Activated T-helper 2 cell treated with anti-CD3 and anti-CD28 coated beads, Interferon-gamma antibody, Interleukin-2, Interleukin-4, amounts not matched to agents 10 μg/mL and 5 μg/mL and 100 μg/mL, durations not matched to agents 14 hours and 24 hours and 36 hours (primary cell): ENCODE results near the gene TLE3. TPM values are rescaled to one million over a fixed set of nuclear protein-coding genes. Genes with fewer than 3 reads are reported as not detected.
"Not testable (repeated sequence)": the region's sequence is repeated elsewhere in the genome, so short reads cannot be mapped to it uniquely, and the experiment has no call there.

ENCODE experiments used
- DNase-seq: peaks from one replicate; pipeline ENCODE4 v3.0.0; 2021; ENCODE audit warnings: low spot score
- H3K27ac Mint-ChIP-seq: one replicate; pipeline ENCODE4 v1.8.0; 2021; ENCODE audit warnings: mixed read lengths
- H3K27me3 Mint-ChIP-seq: one replicate; pipeline ENCODE4 v1.8.0; 2021; ENCODE audit warnings: low read depth, mixed read lengths
- H3K36me3 Mint-ChIP-seq: one replicate; pipeline ENCODE4 v1.8.0; 2021; ENCODE audit warnings: low read depth, mixed read lengths
- H3K4me1 Mint-ChIP-seq: one replicate; pipeline ENCODE4 v1.8.0; 2021; ENCODE audit warnings: low read depth, mixed read lengths
- H3K4me3 Mint-ChIP-seq: one replicate; pipeline ENCODE4 v1.8.0; 2021; ENCODE audit warnings: low read depth, mild to moderate bottlenecking, moderate library complexity, mixed read lengths
- H3K9me3 Mint-ChIP-seq: one replicate; pipeline ENCODE4 v1.8.0; 2021; ENCODE audit warnings: mixed read lengths
- intact Hi-C: fragments of 100-400 bp; cut with micrococcal nuclease; formaldehyde crosslinking; loops from one replicate; pipeline ENCODE4 v1.15.1; 2023
- total RNA-seq: library from RNA; stranded (reverse); gene quantifications from 2 replicates; pipeline ENCODE4 v1.2.3, GENCODE V29; 2022

The TLE3 gene
- total RNA-seq, 1 donor from 2014 or later = 102 TPM

- H3K9me3 Mint-ChIP-seq, intact Hi-C loops, DNase-seq, H3K36me3 Mint-ChIP-seq, H3K4me3 Mint-ChIP-seq, H3K27ac Mint-ChIP-seq: not testable (repeated sequence)
- H3K27me3 Mint-ChIP-seq = peaks cover 41% of the 10 kb centered on the region
- peaks cover 23% of the 10 kb centered on the region for H3K4me1 Mint-ChIP-seq
These were observed 39.3 kb upstream of the TLE3 start for GRCh38 chr15:70137021-70137420.

GRCh38 chr15:70133781-70134421, 36.2 kb upstream of the TLE3 start:
- Mint-ChIP-seq H3K4me3 (no peak overlapping the region), H3K27ac (no peak overlapping the region), H3K36me3 (no peaks in the 10 kb centered on the region), H3K27me3 (peaks cover 26% of the 10 kb centered on the region), H3K9me3 (no peaks in the 10 kb centered on the region), H3K4me1 (no peaks in the 10 kb centered on the region)
- intact Hi-C loops = no loop called here
- DNase-seq = no peak

- no peaks in the 10 kb centered on the region for H3K36me3 Mint-ChIP-seq
These were observed 35.6 kb upstream of the TLE3 start for GRCh38 chr15:70133296-70133695.

GRCh38 chr15:70132571-70132970, 34.9 kb upstream of the TLE3 start:
- Mint-ChIP-seq H3K4me1 (no peaks in the 10 kb centered on the region), H3K9me3 (no peaks in the 10 kb centered on the region), H3K27me3 (peaks cover 25% of the 10 kb centered on the region), H3K27ac (no peak overlapping the region), H3K36me3 (no peaks in the 10 kb centered on the region), H3K4me3 (no peak overlapping the region)
- intact Hi-C loops = no loop called here
- DNase-seq = no peak

More at GRCh38 chr15:70133296-70133695, 35.6 kb upstream of the TLE3 start:
- Mint-ChIP-seq H3K4me1 (no peaks in the 10 kb centered on the region), H3K27ac (no peak overlapping the region), H3K9me3 (no peaks in the 10 kb centered on the region), H3K4me3 (no peak overlapping the region), H3K27me3 (peaks cover 24% of the 10 kb centered on the region)
- no peak for DNase-seq
- intact Hi-C loops = no loop called here

- no peaks in the 10 kb centered on the region for H3K36me3 Mint-ChIP-seq
- intact Hi-C loops = no loop called here
These were observed 34.4 kb upstream of the TLE3 start for GRCh38 chr15:70132139-70132538.

GRCh38 chr15:70128414-70129140, 30.9 kb upstream of the TLE3 start:
- no peaks in the 10 kb centered on the region for H3K9me3 Mint-ChIP-seq
- no peaks in the 10 kb centered on the region for H3K4me1 Mint-ChIP-seq
- H3K27me3 Mint-ChIP-seq = peaks cover 23% of the 10 kb centered on the region
- no peak overlapping the region for H3K27ac Mint-ChIP-seq
- intact Hi-C loops = no loop called here
- DNase-seq = no peak
- no peaks in the 10 kb centered on the region for H3K36me3 Mint-ChIP-seq
- H3K4me3 Mint-ChIP-seq = no peak overlapping the region

More at GRCh38 chr15:70132139-70132538, 34.4 kb upstream of the TLE3 start:
- DNase-seq = no peak
- no peak overlapping the region for H3K27ac Mint-ChIP-seq
- no peaks in the 10 kb centered on the region for H3K4me1 Mint-ChIP-seq
- H3K4me3 Mint-ChIP-seq = no peak overlapping the region
- no peaks in the 10 kb centered on the region for H3K9me3 Mint-ChIP-seq
- peaks cover 27% of the 10 kb centered on the region for H3K27me3 Mint-ChIP-seq

GRCh38 chr15:70127770-70128413, 30.2 kb upstream of the TLE3 start:
- intact Hi-C loops = no loop called here
- no peaks in the 10 kb centered on the region for H3K9me3 Mint-ChIP-seq
- peaks cover 26% of the 10 kb centered on the region for H3K27me3 Mint-ChIP-seq
- H3K4me3 Mint-ChIP-seq = no peak overlapping the region
- H3K27ac Mint-ChIP-seq = no peak overlapping the region
- no peak for DNase-seq
- H3K36me3 Mint-ChIP-seq = no peaks in the 10 kb centered on the region
- no peaks in the 10 kb centered on the region for H3K4me1 Mint-ChIP-seq

- no peak for DNase-seq
- Mint-ChIP-seq H3K27me3 (peaks cover 26% of the 10 kb centered on the region), H3K9me3 (no peaks in the 10 kb centered on the region), H3K4me1 (no peaks in the 10 kb centered on the region), H3K4me3 (no peak overlapping the region), H3K36me3 (no peaks in the 10 kb centered on the region), H3K27ac (no peak overlapping the region)
- intact Hi-C loops = no loop called here
These were observed 29.6 kb upstream of the TLE3 start for GRCh38 chr15:70127288-70127746.

- H3K27ac Mint-ChIP-seq = no peak overlapping the region
- no peaks in the 10 kb centered on the region for H3K4me1 Mint-ChIP-seq
- intact Hi-C loops = no loop called here
- peaks cover 29% of the 10 kb centered on the region for H3K27me3 Mint-ChIP-seq
- no peaks in the 10 kb centered on the region for H3K9me3 Mint-ChIP-seq
- DNase-seq = no peak
- H3K4me3 Mint-ChIP-seq = no peak overlapping the region
- H3K36me3 Mint-ChIP-seq = no peaks in the 10 kb centered on the region
These were observed 28.6 kb upstream of the TLE3 start for GRCh38 chr15:70126362-70126761.

GRCh38 chr15:70125605-70126004, 27.9 kb upstream of the TLE3 start:
- Mint-ChIP-seq H3K4me1 (no peaks in the 10 kb centered on the region), H3K36me3 (no peaks in the 10 kb centered on the region), H3K27ac (no peak overlapping the region), H3K9me3 (no peaks in the 10 kb centered on the region), H3K4me3 (no peak overlapping the region), H3K27me3 (peaks cover 33% of the 10 kb centered on the region)
- intact Hi-C loops = no loop called here
- no peak for DNase-seq

- Mint-ChIP-seq H3K27me3 (peaks cover 36% of the 10 kb centered on the region), H3K4me3 (no peak overlapping the region), H3K9me3 (no peaks in the 10 kb centered on the region), H3K4me1 (no peaks in the 10 kb centered on the region), H3K36me3 (no peaks in the 10 kb centered on the region), H3K27ac (no peak overlapping the region)
- intact Hi-C loops = no loop called here
- DNase-seq = no peak
These were observed 24.0 kb upstream of the TLE3 start for GRCh38 chr15:70121624-70122302.

GRCh38 chr15:70120958-70121623, 23.4 kb upstream of the TLE3 start:
- H3K4me3 Mint-ChIP-seq = no peak overlapping the region
- no peak overlapping the region for H3K27ac Mint-ChIP-seq
- DNase-seq = no peak
- intact Hi-C loops = no loop called here
- no peaks in the 10 kb centered on the region for H3K36me3 Mint-ChIP-seq
- peaks cover 40% of the 10 kb centered on the region for H3K27me3 Mint-ChIP-seq
- H3K4me1 Mint-ChIP-seq = no peaks in the 10 kb centered on the region
- no peaks in the 10 kb centered on the region for H3K9me3 Mint-ChIP-seq
